Measurements from ENCODE around the gene CACNA2D4.

The CACNA2D4 gene

DNA sequence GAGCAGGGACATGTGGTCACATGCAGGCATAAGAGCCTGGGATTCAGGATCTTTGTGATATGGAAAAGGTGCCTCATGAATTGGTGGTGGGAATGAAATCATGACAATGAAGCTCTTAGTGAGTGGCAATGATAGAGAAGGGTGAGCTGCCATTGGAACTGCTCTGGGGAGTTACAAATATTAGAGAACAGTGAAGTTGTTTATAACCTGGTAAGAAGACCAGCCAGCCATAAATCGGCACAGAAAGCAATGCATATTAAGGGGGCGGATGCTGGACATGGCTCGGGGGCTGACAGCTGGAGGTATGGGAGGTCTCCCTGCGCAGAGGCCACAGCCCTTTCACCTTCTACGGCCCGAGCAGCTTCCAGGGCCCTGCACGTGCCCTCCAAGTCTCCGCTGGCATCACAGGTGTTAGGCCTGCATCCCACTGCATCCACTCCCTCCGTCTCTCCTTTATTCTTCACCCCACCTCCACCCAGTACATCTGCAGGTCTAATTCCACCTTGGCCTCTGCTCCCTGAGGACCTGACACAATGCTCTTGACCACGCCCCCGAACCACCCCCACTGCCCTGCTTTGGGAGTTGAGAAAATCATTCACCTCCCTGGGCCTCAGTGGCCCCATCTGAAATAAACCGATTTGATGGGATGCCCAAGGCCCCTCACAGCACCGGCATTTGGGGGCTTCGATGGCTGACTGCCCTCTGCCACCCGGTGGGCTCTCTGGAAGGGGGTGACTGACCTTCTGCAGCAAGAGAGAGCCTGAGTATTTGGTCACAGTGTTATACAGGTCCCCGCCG, 4.1 kb downstream of the CACNA2D4 start:
- H3K4me3 ChIP-seq (ENCODE audit: low read length), result no peak overlapping the region

DNA sequence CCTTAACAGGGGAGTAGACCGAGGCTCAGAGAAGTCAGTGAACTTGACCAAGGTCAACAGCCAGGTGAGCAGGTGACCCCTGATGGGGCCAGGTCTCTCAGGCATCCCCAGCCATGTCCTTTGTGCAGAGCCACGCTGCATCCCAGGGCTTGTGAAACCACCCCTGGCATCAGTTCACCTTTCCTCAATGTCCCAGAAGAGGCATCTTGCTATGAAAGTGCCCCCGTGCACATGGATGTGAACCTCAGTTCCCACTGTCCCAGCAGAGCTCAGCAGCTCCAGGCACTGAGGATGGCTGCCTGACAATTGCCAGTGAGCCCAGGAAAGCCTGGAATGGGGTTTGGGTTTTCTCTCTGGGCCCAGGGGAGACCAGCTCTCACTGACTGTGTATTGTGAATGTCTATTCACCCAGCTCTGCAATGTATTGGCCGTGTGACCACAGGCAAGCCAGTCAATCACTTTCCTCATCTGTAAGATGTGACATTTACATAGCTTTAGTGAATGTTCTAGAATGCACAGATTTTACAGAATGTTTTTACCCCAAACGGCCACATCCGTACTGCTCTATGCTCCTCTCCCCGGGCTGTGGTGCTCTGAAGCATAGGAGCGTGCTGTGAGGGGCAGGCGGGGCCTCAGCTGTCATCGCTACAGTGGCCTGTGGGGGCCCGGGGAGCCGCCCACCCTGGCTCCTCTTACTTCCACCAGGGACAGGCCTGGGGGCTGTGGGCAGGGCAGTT, 4.9 kb downstream of the CACNA2D4 start:
- H3K4me3 ChIP-seq (ENCODE audit: low read length), result no peak overlapping the region
- no peak overlapping the region for H3K4me2 ChIP-seq (ENCODE audit: low read length)
- peaks cover 14% of the 10 kb centered on the region for H3K4me1 ChIP-seq (ENCODE audit: control insufficient read depth, insufficient read depth, low read length)
- peaks cover 42% of the 10 kb centered on the region for H3K27me3 ChIP-seq (ENCODE audit: control insufficient read depth, insufficient read depth, low read length)
- no peaks in the 10 kb centered on the region for H3K9me3 ChIP-seq (replicated peaks; ENCODE audit: low read length)
- no peaks in the 10 kb centered on the region for H3K36me3 ChIP-seq (ENCODE audit: insufficient read depth, low read length)
- no peak overlapping the region for H3K9ac ChIP-seq (ENCODE audit: low read depth, low read length)

More for the DNA sequence above, 4.1 kb downstream of the CACNA2D4 start:
- H3K36me3 ChIP-seq (ENCODE audit: insufficient read depth, low read length), result no peaks in the 10 kb centered on the region
- no peak overlapping the region for H3K4me2 ChIP-seq (ENCODE audit: low read length)
- H3K9ac ChIP-seq (ENCODE audit: low read depth, low read length), result no peak overlapping the region
- H3K4me1 ChIP-seq (ENCODE audit: control insufficient read depth, insufficient read depth, low read length), result peaks cover 14% of the 10 kb centered on the region
- H3K9me3 ChIP-seq (replicated peaks; ENCODE audit: low read length), result no peaks in the 10 kb centered on the region
- peaks cover 45% of the 10 kb centered on the region for H3K27me3 ChIP-seq (ENCODE audit: control insufficient read depth, insufficient read depth, low read length)

DNA sequence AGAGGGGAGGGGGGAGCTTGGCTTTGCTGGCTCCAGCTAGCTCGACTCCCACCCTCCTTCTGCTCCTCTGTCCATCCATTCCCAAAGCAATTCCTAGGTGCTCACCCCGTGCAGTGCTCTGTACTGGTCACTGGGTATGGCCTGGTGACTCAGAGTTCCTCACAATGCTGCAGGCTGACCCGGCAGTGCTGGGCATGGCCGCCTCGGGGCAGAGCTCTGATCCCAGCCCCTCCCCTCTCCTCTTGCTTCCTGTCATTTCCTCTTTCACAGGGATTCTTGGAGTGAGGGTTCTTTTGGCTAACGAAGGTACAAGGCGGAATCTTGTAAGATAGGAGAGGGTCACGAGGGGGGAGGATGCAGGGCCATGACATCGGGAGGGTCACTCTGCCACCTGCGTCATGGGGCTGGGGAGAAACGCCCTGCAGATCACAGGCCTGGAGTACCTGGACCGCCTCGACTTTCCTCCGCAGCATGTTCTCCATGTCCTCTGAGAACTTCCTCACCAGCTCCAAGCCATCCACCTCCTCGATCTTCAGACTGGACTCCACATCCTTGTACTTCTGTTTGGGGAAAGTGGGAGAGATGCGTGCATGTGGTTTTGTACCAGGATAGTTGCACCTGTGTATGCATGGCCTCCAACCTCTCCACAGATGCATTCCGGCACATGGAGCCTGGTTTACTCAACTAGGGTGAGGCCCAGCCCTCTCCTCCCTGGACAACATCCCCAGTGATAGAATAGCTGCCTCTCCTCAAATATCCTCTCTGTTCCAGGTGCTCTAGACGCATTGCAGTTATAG, 5.7 kb downstream of the CACNA2D4 start:
- Histone ChIP-seq H3K9ac (ENCODE audit: low read depth, low read length) (no peak overlapping the region), H3K9me3 (replicated peaks; ENCODE audit: low read length) (no peaks in the 10 kb centered on the region), H3K4me1 (ENCODE audit: control insufficient read depth, insufficient read depth, low read length) (peaks cover 14% of the 10 kb centered on the region)

DNA sequence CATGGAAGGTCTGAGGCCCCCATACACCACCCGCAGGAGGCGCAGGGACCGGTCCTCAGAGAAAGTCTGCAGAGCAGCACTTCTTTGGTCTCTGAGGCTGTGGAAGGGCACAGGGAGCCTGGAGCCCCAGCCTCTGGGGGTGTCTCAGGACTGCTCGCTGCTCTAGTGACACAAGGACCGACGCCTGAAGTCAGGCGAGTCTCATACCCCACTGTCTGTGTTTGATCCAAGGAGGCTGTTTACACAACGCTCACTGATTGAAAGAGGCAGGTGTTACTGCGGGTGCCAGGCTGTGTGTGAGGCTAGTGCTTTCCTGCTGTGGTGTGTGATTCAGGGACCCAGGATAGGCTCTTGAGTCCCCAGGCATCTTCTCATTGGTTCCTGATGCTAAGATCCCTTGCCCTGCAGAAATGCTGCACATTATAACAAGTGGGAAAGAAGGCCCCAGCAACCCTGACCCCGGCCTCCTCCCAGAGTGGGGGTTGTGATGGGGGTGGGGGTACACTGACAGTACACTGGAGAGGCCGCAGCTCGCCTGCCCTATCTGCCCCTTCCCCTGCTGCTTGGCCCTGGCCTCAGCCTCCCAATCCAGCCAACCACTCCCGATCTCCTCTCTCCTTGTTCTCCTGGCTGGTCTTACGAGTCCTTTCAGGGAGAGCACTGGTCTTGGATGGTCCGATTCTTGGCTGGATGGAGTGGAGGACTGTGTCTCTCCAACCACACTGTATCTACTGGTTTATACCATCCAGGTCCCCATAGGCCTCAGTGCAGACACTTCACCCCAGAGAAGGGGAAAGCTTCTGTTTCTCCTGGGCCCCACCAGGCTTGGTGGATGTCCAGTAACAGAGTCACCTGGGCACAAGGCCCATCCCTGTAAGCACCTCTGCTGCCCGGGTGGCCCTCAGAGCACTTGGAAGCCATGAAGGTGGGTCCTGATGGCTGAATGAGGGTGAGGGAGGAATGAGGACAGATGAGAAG, 6.6 kb downstream of the CACNA2D4 start:
- H3K36me3 ChIP-seq (ENCODE audit: insufficient read depth, low read length), result no peaks in the 10 kb centered on the region
- H3K4me1 ChIP-seq (ENCODE audit: control insufficient read depth, insufficient read depth, low read length), result peaks cover 14% of the 10 kb centered on the region
- no peak overlapping the region for H3K4me2 ChIP-seq (ENCODE audit: low read length)
- no peak overlapping the region for H3K9ac ChIP-seq (ENCODE audit: low read depth, low read length)
- H3K9me3 ChIP-seq (replicated peaks; ENCODE audit: low read length), result no peaks in the 10 kb centered on the region
- peaks cover 29% of the 10 kb centered on the region for H3K27me3 ChIP-seq (ENCODE audit: control insufficient read depth, insufficient read depth, low read length)
- H3K4me3 ChIP-seq (ENCODE audit: low read length), result no peak overlapping the region

More for the DNA sequence above, 5.7 kb downstream of the CACNA2D4 start:
- Histone ChIP-seq H3K36me3 (ENCODE audit: insufficient read depth, low read length) (no peaks in the 10 kb centered on the region), H3K4me2 (ENCODE audit: low read length) (no peak overlapping the region), H3K4me3 (ENCODE audit: low read length) (no peak overlapping the region), H3K27me3 (ENCODE audit: control insufficient read depth, insufficient read depth, low read length) (peaks cover 38% of the 10 kb centered on the region)

DNA sequence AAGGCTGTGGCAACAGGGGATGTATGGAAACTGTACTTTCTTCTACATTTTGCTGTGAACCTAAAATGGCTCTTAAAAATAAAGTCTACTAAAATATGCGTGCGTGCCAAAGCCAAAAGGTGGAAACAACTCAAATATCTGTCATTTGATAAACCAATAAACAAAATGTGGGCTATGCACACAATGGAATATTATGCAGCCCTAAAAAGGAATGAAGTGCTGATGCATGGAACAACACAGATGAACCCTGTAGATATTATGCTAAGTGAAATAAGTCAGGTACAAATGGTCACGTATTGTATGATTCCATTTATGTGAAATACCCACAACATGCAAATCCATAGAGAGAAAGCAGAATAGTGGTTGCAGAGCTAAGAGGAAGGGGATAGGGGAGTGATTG, 8.0 kb downstream of the CACNA2D4 start:
- H3K36me3 ChIP-seq (ENCODE audit: insufficient read depth, low read length), result no peaks in the 10 kb centered on the region

DNA sequence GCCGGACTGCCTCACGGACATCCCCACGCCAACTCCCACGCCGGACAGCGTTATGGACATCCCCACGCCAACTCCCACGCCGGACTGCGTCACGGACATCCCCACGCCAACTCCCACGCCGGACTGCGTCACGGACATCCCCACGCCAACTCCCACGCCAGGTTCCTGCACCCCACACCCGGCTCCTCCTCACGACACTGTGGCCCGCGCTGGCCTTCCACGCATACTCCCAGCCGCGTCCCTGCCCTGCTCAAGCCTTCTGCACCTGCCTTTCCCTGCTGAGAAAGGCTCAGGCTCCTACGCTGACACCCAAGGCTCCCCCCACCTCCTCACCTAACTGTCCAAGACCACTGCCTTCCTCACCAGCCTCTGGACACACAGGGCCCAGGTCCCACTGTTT, 9.7 kb downstream of the CACNA2D4 start:
- H3K36me3 ChIP-seq (ENCODE audit: insufficient read depth, low read length), result no peaks in the 10 kb centered on the region
- H3K9ac ChIP-seq (ENCODE audit: low read depth, low read length), result no peak overlapping the region
- peaks cover 5% of the 10 kb centered on the region for H3K27me3 ChIP-seq (ENCODE audit: control insufficient read depth, insufficient read depth, low read length)
- no peak overlapping the region for H3K4me2 ChIP-seq (ENCODE audit: low read length)
- no peak overlapping the region for H3K4me3 ChIP-seq (ENCODE audit: low read length)
- H3K4me1 ChIP-seq (ENCODE audit: control insufficient read depth, insufficient read depth, low read length), result peaks cover 14% of the 10 kb centered on the region
- peaks cover 3% of the 10 kb centered on the region for H3K9me3 ChIP-seq (replicated peaks; ENCODE audit: low read length)

More for the DNA sequence above, 8.0 kb downstream of the CACNA2D4 start:
- Histone ChIP-seq H3K9me3 (replicated peaks; ENCODE audit: low read length) (no peaks in the 10 kb centered on the region), H3K9ac (ENCODE audit: low read depth, low read length) (no peak overlapping the region), H3K4me2 (ENCODE audit: low read length) (no peak overlapping the region), H3K4me1 (ENCODE audit: control insufficient read depth, insufficient read depth, low read length) (peaks cover 14% of the 10 kb centered on the region), H3K4me3 (ENCODE audit: low read length) (no peak overlapping the region), H3K27me3 (ENCODE audit: control insufficient read depth, insufficient read depth, low read length) (peaks cover 15% of the 10 kb centered on the region)

DNA sequence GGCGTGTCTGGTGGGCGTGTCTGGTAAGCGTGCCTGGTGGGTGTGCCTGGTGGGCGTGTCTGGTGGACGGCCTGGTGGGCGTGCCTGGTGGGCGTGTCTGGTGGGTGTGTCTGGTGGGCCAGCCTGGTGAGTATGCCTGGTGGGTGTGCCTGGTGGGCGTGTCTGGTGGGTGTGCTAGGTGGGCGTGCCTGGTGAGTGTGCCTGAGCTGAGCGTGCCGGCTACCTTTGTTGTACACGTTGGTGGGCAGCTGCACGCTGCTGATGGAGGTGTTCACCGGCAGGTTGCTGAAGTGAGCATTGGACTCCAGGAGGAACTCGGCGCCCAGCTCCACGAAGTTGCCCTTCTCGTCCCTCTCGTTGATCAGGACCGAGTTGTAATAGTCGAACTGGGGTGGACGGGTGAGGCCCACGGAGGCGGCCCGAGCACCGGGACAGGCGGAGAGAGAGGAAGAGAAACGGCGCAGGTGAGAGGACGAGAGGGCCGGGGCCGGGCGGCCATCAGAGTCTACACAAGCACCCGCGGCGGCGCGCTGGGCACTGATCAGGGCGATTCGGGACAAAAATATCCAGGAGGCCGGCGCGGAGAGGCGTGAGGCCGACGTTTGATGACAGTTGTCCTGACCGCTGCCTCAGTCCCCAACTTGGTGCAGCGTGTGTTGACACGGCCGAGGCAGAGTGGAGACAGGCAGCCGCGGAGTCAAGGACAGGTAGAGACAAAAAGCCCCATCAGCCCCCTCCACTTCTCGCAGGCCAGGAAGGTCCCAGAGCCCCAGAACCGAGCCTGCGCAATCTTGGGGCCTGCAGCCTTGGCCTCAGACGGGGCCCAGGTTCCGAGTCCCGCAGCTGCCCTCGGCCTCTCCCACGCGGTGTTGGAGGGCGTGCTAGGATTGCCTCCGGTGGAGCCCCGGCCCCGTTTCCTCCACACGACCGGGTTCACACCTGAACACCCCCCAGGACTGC, 10.5 kb downstream of the CACNA2D4 start:
- Histone ChIP-seq H3K36me3 (ENCODE audit: insufficient read depth, low read length) (no peaks in the 10 kb centered on the region), H3K4me2 (ENCODE audit: low read length) (no peak overlapping the region), H3K9ac (ENCODE audit: low read depth, low read length) (no peak overlapping the region), H3K4me3 (ENCODE audit: low read length) (no peak overlapping the region), H3K27me3 (ENCODE audit: control insufficient read depth, insufficient read depth, low read length) (peaks cover 5% of the 10 kb centered on the region), H3K4me1 (ENCODE audit: control insufficient read depth, insufficient read depth, low read length) (peaks cover 14% of the 10 kb centered on the region), H3K9me3 (replicated peaks; ENCODE audit: low read length) (peaks cover 3% of the 10 kb centered on the region)

DNA sequence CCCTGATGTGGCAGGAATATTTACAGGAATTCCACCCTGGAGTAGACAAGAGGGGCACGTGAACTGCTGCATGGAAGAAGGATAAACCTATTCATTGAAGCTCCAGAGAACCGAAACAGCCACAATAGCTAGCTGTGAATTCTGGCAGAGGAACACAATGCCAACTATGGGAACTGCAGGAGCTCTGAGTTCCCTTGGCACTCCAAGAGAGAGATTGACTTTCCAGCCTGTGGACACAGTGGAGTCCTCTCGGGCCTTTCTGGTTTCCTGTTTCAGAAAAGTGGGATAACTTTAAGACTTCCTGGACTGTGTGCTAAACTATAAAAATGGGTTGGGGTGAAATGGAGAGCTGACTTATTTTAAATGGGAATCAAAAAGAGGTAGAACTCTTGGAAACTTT, 11.9 kb downstream of the CACNA2D4 start:
- Histone ChIP-seq H3K9ac (ENCODE audit: low read depth, low read length) (no peak overlapping the region), H3K27me3 (ENCODE audit: control insufficient read depth, insufficient read depth, low read length) (peaks cover 8% of the 10 kb centered on the region), H3K9me3 (replicated peaks; ENCODE audit: low read length) (peaks cover 3% of the 10 kb centered on the region), H3K4me1 (ENCODE audit: control insufficient read depth, insufficient read depth, low read length) (peaks cover 4% of the 10 kb centered on the region), H3K4me2 (ENCODE audit: low read length) (no peak overlapping the region), H3K4me3 (ENCODE audit: low read length) (no peak overlapping the region), H3K36me3 (ENCODE audit: insufficient read depth, low read length) (no peaks in the 10 kb centered on the region)

DNA sequence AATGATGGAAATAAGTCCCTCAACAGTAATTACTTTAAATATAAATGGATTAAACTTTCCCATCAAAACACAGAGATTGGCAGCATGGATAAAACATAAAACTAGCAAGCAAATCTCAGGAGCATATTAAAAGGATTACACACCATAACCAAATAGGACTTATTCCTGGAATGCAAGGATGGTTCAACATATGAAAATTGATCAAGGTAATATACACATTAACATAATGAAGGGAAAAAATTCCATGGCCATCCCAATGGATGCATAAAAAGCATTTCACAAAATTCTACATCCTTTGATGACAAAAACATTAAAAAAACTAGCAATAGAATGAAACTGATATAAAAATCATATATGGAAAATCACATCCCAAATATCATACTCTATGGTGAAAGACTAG, 13.6 kb downstream of the CACNA2D4 start:
- Histone ChIP-seq H3K36me3 (ENCODE audit: insufficient read depth, low read length) (no peaks in the 10 kb centered on the region), H3K4me3 (ENCODE audit: low read length) (no peak overlapping the region), H3K9ac (ENCODE audit: low read depth, low read length) (no peak overlapping the region), H3K27me3 (ENCODE audit: control insufficient read depth, insufficient read depth, low read length) (peaks cover 13% of the 10 kb centered on the region), H3K9me3 (replicated peaks; ENCODE audit: low read length) (peaks cover 3% of the 10 kb centered on the region), H3K4me1 (ENCODE audit: control insufficient read depth, insufficient read depth, low read length) (no peaks in the 10 kb centered on the region), H3K4me2 (ENCODE audit: low read length) (no peak overlapping the region)

DNA sequence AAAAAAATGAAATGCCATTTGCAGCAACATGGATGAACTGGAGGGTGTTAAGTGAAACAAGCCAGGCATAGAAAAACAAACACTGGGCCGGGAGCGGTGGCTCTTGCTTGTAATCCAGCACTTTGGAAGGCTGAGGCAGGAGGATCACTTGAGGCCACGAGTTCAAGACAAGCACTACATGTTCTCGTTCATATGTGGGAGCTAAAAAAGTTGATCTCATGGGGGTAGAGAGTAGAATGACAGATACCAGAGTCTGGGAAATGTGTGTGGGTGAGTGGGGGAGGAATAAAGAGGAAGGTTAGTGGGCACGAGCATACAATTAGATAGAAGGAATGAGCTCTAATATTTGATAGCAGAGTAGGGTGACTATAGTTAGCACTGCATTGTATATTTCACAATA, 21.5 kb downstream of the CACNA2D4 start:
- H3K4me1 ChIP-seq (ENCODE audit: control insufficient read depth, insufficient read depth, low read length), result no peaks in the 10 kb centered on the region
- H3K4me2 ChIP-seq (ENCODE audit: low read length), result no peak overlapping the region
- no peaks in the 10 kb centered on the region for H3K36me3 ChIP-seq (ENCODE audit: insufficient read depth, low read length)
- H3K9ac ChIP-seq (ENCODE audit: low read depth, low read length), result no peak overlapping the region
- no peak overlapping the region for H3K4me3 ChIP-seq (ENCODE audit: low read length)
- H3K27me3 ChIP-seq (ENCODE audit: control insufficient read depth, insufficient read depth, low read length), result peaks cover 53% of the 10 kb centered on the region
- H3K9me3 ChIP-seq (replicated peaks; ENCODE audit: low read length), result no peaks in the 10 kb centered on the region

All from skeletal muscle satellite cell (primary cell).